VCaP (cell line): ENCODE measurements around the gene PODXL.

Experiments
- H3K27ac ChIP-seq: fragments of 450-650 bp; 2 replicates; pipeline ENCODE4 v1.5.1; 2017
- CTCF ChIP-seq: fragments of 450-650 bp; conservative IDR thresholded peaks from 2 replicates; pipeline ENCODE4 v1.5.1; 2017; ENCODE audit warnings: mild to moderate bottlenecking, moderate library complexity

Gene PODXL

DNA sequence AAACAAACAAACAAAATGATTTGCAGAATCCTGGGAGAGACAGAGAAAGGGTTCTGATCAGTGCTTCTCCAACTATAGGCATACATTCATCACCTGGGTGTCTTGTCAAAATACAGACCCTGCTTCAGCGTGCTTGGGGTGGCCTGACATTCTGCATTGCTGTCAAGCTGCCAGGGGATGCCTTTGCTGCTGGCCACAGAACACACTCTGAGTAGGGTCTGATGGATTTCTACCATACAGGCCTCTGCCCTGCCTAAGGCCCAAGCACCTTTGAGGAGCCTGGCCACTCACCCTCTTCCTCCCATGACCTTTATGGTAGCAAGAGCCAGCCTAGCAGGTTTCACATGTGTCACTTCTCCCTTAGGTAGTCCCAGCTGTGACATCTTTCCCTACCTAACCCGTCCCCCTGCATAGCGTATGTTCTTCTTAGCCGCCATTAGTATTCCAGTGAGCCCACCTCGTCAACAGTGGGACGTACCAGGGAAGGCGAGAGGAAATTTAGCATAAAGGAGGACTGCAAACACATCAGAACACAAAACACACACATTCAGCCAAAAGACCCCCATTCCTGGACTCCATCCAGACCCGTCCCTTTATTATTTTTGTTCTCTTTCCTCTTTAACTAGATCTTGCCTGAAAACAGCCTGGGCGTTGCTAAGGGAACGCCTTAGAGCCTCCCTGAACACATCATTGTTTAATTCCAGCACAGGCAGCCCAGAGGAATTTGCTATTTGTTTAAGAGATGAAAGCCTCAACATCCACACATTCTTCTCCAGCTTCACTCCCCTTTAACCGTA lies 43.9 kb upstream of the PODXL start:
- no peak overlapping the region for H3K27ac ChIP-seq
- no peak for TF ChIP-seq CTCF

GRCh38 chr7:131596785-131597184 lies 40.4 kb upstream of the PODXL start:
- no peak for TF ChIP-seq CTCF
- H3K27ac ChIP-seq: no peak overlapping the region

- no peak for TF ChIP-seq CTCF
- no peak overlapping the region for H3K27ac ChIP-seq
Observed at GRCh38 chr7:131595699-131596098, 39.3 kb upstream of the PODXL start.

GRCh38 chr7:131591687-131592319 lies 35.4 kb upstream of the PODXL start:
- H3K27ac ChIP-seq: no peak overlapping the region
- no peak for TF ChIP-seq CTCF

GRCh38 chr7:131587315-131587923 lies 31.0 kb upstream of the PODXL start:
- H3K27ac ChIP-seq: no peak overlapping the region
- TF ChIP-seq CTCF: no peak

GRCh38 chr7:131586759-131587158 lies 30.3 kb upstream of the PODXL start:
- H3K27ac ChIP-seq: peak overlapping the region; percentile 36; the same call in 1 of the 2 replicates
- no peak for TF ChIP-seq CTCF

- H3K27ac ChIP-seq: peak overlapping the region; percentile 36; the same call in 1 of the 2 replicates
- no peak for TF ChIP-seq CTCF
Observed at GRCh38 chr7:131586259-131586658, 29.8 kb upstream of the PODXL start.
